GM20000 (cell line): ENCODE data around the gene CAMTA1.

ENCODE experiments used
- DNase-seq: peaks from one replicate; pipeline ENCODE4 v3.0.0; 2012; ENCODE audit warnings: low spot score
- TF ChIP-seq, protein P1 (sequence below): IDR thresholded peaks from 2 replicates; pipeline ENCODE4 v1.5.1; 2012; ENCODE audit warnings: mild to moderate bottlenecking, control low read depth; ENCODE audit errors: extremely low read depth, missing control alignments

The CAMTA1 gene

DNA sequence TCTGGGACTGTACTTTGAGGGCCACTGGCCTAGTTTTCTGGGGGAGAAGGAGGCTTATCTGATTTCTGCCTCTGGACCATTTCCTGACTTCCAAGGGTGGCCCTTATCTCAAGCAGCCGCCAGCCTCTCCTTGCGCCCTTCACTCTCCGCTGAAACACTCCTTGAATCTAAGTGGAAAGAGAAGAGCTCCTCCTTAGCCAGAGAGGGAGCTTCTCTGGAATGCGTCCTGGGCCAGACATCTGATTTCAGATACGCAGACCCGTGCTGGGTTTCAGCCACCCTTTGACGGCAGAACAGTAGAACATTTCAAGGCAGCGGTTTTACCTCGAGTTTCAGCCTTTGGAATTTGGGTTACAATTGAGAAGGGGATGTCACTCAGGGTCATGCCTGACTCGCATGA lies 308.0 kb downstream of the CAMTA1 start:
- TF ChIP-seq, protein P1, sequence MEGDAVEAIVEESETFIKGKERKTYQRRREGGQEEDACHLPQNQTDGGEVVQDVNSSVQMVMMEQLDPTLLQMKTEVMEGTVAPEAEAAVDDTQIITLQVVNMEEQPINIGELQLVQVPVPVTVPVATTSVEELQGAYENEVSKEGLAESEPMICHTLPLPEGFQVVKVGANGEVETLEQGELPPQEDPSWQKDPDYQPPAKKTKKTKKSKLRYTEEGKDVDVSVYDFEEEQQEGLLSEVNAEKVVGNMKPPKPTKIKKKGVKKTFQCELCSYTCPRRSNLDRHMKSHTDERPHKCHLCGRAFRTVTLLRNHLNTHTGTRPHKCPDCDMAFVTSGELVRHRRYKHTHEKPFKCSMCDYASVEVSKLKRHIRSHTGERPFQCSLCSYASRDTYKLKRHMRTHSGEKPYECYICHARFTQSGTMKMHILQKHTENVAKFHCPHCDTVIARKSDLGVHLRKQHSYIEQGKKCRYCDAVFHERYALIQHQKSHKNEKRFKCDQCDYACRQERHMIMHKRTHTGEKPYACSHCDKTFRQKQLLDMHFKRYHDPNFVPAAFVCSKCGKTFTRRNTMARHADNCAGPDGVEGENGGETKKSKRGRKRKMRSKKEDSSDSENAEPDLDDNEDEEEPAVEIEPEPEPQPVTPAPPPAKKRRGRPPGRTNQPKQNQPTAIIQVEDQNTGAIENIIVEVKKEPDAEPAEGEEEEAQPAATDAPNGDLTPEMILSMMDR = no peak

DNA sequence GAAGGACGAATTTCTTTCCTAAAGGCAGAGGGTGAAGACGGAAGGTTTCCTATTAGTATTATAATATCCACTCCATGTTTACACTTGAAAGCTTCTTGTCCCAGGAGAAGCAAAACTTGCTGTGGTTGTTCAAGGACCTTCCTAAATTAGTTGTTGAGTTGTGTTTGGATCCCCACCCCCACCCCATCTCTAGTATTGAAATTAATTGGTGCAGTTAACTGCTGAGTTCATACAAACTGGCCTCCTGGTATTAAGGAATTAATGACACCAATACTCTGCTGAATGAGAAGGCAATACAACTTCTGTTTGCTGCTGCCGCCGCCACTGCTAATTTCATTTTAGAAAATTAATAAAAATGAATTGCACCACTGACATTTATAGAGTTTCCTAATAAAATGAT lies 308.8 kb downstream of the CAMTA1 start:
- no peak for DNase-seq
- TF ChIP-seq, protein P1 = no peak

More for the DNA sequence above, 308.0 kb downstream of the CAMTA1 start:
- no peak for DNase-seq

DNA sequence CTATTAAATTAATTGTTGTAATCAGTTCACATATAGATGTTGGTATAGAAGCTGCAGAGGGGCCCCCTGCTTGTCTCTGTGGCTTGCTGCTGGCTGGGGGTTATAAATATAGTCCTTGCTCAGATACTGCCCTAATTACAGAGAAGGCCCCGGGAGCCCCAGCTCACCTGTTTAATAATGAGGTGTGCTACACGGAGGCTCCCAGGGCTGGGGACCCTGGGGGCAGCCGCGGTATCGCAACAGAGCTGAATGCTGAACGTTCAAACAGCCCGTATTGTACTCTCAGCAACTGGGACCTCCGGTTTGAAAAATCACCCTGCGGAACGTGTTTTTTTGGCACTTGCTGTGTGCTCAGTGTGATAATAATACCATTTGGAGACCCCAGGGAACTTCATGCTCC lies 309.3 kb downstream of the CAMTA1 start:
- no peak for DNase-seq
- TF ChIP-seq, protein P1 = no peak

DNA sequence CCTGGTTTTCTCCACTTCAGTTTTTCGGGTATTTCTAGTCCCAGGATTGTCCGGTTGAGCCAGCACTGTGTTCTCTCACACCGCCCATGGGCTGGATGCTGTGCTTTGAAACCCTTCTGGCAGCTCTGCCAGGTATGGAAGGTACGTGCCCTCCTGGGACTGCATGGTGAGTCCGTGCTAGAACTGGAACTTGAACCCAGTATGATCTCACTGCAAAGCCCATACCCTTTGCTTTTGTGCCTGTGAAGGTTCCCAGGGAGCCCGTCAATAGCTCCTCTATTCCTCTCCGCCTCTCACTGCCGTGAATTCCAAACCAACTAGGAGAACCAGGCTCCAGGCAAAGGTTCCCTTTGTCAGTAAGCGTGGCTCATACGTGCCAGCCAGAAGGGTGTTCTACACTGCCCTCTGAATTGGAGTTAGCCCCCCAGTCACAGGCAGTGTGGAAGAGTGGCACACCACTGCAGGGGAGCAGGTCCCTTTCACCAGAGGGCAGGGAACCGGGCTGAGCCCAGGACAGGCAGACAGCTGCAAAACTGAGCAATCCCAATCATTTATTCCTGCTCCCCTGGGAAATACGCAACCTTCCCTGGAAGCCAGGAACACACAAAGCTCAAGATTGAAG lies 310.2 kb downstream of the CAMTA1 start:
- TF ChIP-seq, protein P1 = no peak
- DNase-seq = no peak

DNA sequence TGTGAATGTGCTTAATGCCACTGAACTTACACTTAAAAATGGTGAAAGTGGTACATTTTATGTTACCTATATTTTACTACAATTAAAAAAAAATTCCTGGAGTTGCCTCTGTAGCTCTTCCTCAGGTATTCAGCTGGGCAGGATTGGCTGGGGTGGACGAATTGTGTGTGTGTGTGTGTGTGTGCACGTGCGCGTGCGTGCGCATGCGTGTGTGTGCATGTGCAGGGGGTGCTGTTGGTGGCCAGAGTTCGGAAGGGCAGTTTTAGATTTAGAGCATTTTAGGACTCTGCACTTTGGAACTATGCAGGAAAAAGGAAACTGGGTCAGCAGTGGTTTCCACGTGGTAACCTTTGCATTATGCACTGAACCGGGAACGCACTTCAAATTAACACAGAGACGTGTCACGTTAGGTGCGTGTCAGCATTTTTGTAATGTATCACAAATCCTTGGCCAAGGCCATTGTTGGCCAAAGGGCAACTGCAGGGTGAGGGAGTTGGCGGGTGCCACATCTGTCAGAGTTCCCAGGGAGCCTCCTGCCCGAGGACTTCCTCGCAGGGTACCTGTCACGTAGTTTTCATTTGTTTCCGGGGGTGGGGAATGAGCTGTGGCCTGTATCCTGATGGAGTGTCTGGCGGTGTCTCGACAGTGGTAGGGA lies 312.8 kb downstream of the CAMTA1 start:
- DNase-seq = no peak
- TF ChIP-seq, protein P1 = no peak

DNA sequence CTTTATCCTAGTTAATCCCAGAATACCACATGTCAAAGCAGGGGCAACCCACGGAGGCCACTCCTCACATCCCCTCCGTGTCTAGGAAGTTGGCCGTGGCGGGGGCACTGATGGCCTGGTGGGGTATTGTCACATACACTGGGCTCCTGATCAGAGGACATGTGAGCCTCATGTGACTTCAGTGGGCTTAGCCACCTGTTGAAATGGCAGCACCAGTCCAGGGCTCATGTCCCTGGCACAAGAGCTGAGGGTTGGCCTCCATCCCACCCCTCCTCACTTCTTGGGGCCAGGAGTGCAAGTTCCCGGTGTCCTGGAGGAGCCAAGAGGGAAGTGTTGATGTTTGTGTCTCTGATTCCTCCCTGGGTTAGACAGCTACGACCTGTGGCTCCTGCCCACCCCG lies 313.4 kb downstream of the CAMTA1 start:
- no peak for DNase-seq
- TF ChIP-seq, protein P1 = no peak

DNA sequence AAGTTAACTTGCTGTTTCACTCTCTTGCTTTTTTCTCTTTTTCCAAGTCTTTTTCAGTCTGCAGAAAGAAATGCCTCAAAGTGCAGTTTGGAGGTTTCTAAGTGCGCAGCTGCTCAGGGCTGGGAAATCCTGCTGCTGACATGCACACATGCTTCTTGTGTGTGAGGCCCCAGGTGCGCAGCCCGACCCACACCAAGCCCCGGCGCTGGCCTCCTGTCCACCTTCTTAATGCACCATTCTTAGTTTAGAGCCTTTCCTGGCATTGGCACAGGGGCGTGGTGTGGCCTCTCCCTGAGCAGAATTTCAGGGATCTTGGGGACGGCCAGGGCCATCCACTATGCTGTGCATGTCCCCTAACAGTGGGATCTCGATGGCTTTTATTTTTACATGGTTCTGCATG lies 315.2 kb downstream of the CAMTA1 start:
- TF ChIP-seq, protein P1 = no peak

More for the DNA sequence above, 315.2 kb downstream of the CAMTA1 start:
- DNase-seq = no peak
